KOPT-K1 (cell line): ENCODE results near the gene FBXL13.
A peak's percentile ranks its signal among the peaks of the same experiment; 100 is the strongest.
"Not testable (repeated sequence)": the region's sequence is repeated elsewhere in the genome, so short reads cannot be mapped to it uniquely, and the experiment has no call there.

Source experiments
- H3K27ac ChIP-seq: fragments of 200-600 bp; sonication (generic); 2 replicates; pipeline ENCODE4 v1.5.1; 2016; ENCODE audit warnings: antibody characterized with exemption, mild to moderate bottlenecking, low read depth, low read length; ENCODE audit not compliant: poor library complexity, severe bottlenecking
- H3K36me3 ChIP-seq: fragments of 200-600 bp; sonication (generic); 2 replicates; pipeline ENCODE4 v1.5.1; 2017; ENCODE audit warnings: antibody characterized with exemption, mild to moderate bottlenecking, low read length, moderate library complexity; ENCODE audit not compliant: insufficient read depth
- H3K9me3 ChIP-seq: fragments of 200-600 bp; sonication (generic); 2 replicates; pipeline ENCODE4 v1.5.1; 2017; ENCODE audit warnings: antibody characterized with exemption, low read length, mild to moderate bottlenecking; ENCODE audit not compliant: insufficient read depth, poor library complexity, severe bottlenecking

FBXL13 gene

GRCh38 chr7:103074519-103075336 lies at the start of gene FBXL13, which contains the start of gene ARMC10:
Gene FBXL13, minus strand, starts transcription at chr7:103074796.
Gene ARMC10, plus strand, starts transcription at chr7:103075140. Its CDS starts 133 bp downstream, at chr7:103075273.
- H3K27ac ChIP-seq, result peak within 1 kb of the TSS; percentile 78
- H3K36me3 ChIP-seq, result no peaks in the 10 kb centered on the region; the same call in 1 of the 2 replicates
- no peaks in the 10 kb centered on the region for H3K9me3 ChIP-seq

GRCh38 chr7:103123529-103123928 lies 48.9 kb upstream of the FBXL13 start:
- no peaks in the 10 kb centered on the region for H3K9me3 ChIP-seq
- H3K36me3 ChIP-seq, result peaks cover 85% of the 10 kb centered on the region
- no peak overlapping the region for H3K27ac ChIP-seq

GRCh38 chr7:103121641-103122040 lies 47.0 kb upstream of the FBXL13 start:
- Histone ChIP-seq H3K9me3 (no peaks in the 10 kb centered on the region), H3K36me3 (peaks cover 72% of the 10 kb centered on the region), H3K27ac (no peak overlapping the region)

GRCh38 chr7:103120362-103120761 lies 45.8 kb upstream of the FBXL13 start:
- Histone ChIP-seq H3K27ac (no peak overlapping the region), H3K9me3 (no peaks in the 10 kb centered on the region), H3K36me3 (peaks cover 76% of the 10 kb centered on the region)

GRCh38 chr7:103119791-103120291 lies 45.2 kb upstream of the FBXL13 start:
- H3K9me3 ChIP-seq, result no peaks in the 10 kb centered on the region
- H3K36me3 ChIP-seq, result peaks cover 77% of the 10 kb centered on the region
- no peak overlapping the region for H3K27ac ChIP-seq

GRCh38 chr7:103117465-103117864 lies 42.9 kb upstream of the FBXL13 start:
- peaks cover 72% of the 10 kb centered on the region for H3K36me3 ChIP-seq
- H3K9me3 ChIP-seq, result no peaks in the 10 kb centered on the region
- no peak overlapping the region for H3K27ac ChIP-seq

GRCh38 chr7:103116991-103117390 lies 42.4 kb upstream of the FBXL13 start:
- Histone ChIP-seq H3K27ac (no peak overlapping the region), H3K9me3 (no peaks in the 10 kb centered on the region)

GRCh38 chr7:103116511-103116910 lies 41.9 kb upstream of the FBXL13 start:
- Histone ChIP-seq H3K27ac (no peak overlapping the region), H3K36me3 (peaks cover 69% of the 10 kb centered on the region), H3K9me3 (no peaks in the 10 kb centered on the region)

More at GRCh38 chr7:103116991-103117390, 42.4 kb upstream of the FBXL13 start:
- peaks cover 71% of the 10 kb centered on the region for H3K36me3 ChIP-seq

- peaks cover 62% of the 10 kb centered on the region for H3K36me3 ChIP-seq
- no peak overlapping the region for H3K27ac ChIP-seq
Measured at GRCh38 chr7:103115771-103116170, 41.2 kb upstream of the FBXL13 start.

GRCh38 chr7:103114576-103115008 lies 40.0 kb upstream of the FBXL13 start:
- Histone ChIP-seq H3K27ac (no peak overlapping the region), H3K36me3 (peaks cover 50% of the 10 kb centered on the region), H3K9me3 (no peaks in the 10 kb centered on the region)

More at GRCh38 chr7:103115771-103116170, 41.2 kb upstream of the FBXL13 start:
- H3K9me3 ChIP-seq, result no peaks in the 10 kb centered on the region

- Histone ChIP-seq H3K36me3 (peaks cover 41% of the 10 kb centered on the region), H3K9me3 (no peaks in the 10 kb centered on the region), H3K27ac (no peak overlapping the region)
Measured at GRCh38 chr7:103113164-103113563, 38.6 kb upstream of the FBXL13 start.

- not testable (repeated sequence) for H3K9me3 ChIP-seq, H3K27ac ChIP-seq
- H3K36me3 ChIP-seq, result peaks cover 36% of the 10 kb centered on the region
Measured at GRCh38 chr7:103106703-103107070, 32.1 kb upstream of the FBXL13 start.

- H3K27ac ChIP-seq, result no peak overlapping the region
- H3K36me3 ChIP-seq, result peaks cover 41% of the 10 kb centered on the region
Measured at GRCh38 chr7:103106005-103106702, 31.6 kb upstream of the FBXL13 start.

GRCh38 chr7:103101543-103101942 lies 26.9 kb upstream of the FBXL13 start:
- Histone ChIP-seq H3K9me3 (no peaks in the 10 kb centered on the region), H3K27ac (no peak overlapping the region), H3K36me3 (peaks cover 75% of the 10 kb centered on the region)

More at GRCh38 chr7:103106005-103106702, 31.6 kb upstream of the FBXL13 start:
- no peaks in the 10 kb centered on the region for H3K9me3 ChIP-seq

GRCh38 chr7:103100348-103100747 lies 25.8 kb upstream of the FBXL13 start:
- peaks cover 82% of the 10 kb centered on the region for H3K36me3 ChIP-seq
- H3K9me3 ChIP-seq, result no peaks in the 10 kb centered on the region
- no peak overlapping the region for H3K27ac ChIP-seq
